GM19193 (cell line): Measurements from ENCODE around the gene TMEM252.

Experiments
- POLR2A ChIP-seq: IDR thresholded peaks from 4 replicates; pipeline ENCODE4 v1.6.1; 2011; ENCODE audit not compliant: insufficient read depth, insufficient read length; ENCODE audit errors: extremely low read depth

The TMEM252 gene

GRCh38 chr9:68540712-68541535 is at the start of gene TMEM252:
TMEM252 (minus strand) TSS chr9:68540883; CDS start chr9:68540814, 69 bp downstream.
- no peak for TF ChIP-seq POLR2A

GRCh38 chr9:68585034-68585761 is 44.5 kb upstream of the TMEM252 start:
- no peak for TF ChIP-seq POLR2A

- no peak for TF ChIP-seq POLR2A
Observed at GRCh38 chr9:68584189-68585033, 43.7 kb upstream of the TMEM252 start.

GRCh38 chr9:68581696-68582095 is 41.0 kb upstream of the TMEM252 start:
- TF ChIP-seq POLR2A = no peak

- TF ChIP-seq POLR2A = no peak
Observed at GRCh38 chr9:68577774-68578591, 37.3 kb upstream of the TMEM252 start.

- TF ChIP-seq POLR2A = no peak
Observed at GRCh38 chr9:68575817-68576216, 35.1 kb upstream of the TMEM252 start.

- TF ChIP-seq POLR2A = no peak
Observed at GRCh38 chr9:68574150-68574549, 33.5 kb upstream of the TMEM252 start.

GRCh38 chr9:68567565-68567964 is 26.9 kb upstream of the TMEM252 start:
- TF ChIP-seq POLR2A = no peak

- TF ChIP-seq POLR2A = no peak
Observed at GRCh38 chr9:68562461-68562860, 21.8 kb upstream of the TMEM252 start.

- TF ChIP-seq POLR2A = no peak
Observed at GRCh38 chr9:68560071-68560844, 19.6 kb upstream of the TMEM252 start.

- TF ChIP-seq POLR2A = no peak
Observed at GRCh38 chr9:68558545-68558944, 17.9 kb upstream of the TMEM252 start.

GRCh38 chr9:68555437-68556150 is 14.9 kb upstream of the TMEM252 start:
- TF ChIP-seq POLR2A = no peak
